ENCODE data around the gene CHADL. TPM values are rescaled to one million over a fixed set of nuclear protein-coding genes. Genes with fewer than 3 reads are reported as not detected.

The CHADL gene
- total and polyA plus RNA-seq, 4 donors: 1.00 to 4.2 (median 3.9) TPM

- 76 to 84% methylated on average over 7 of the region's 7 CpGs for WGBS, 2 donors
- peaks cover 24 to 75% (median 32%) of the 10 kb centered on the region in 4 donors for H3K36me3 ChIP-seq (ENCODE audit: control insufficient read depth in 4 of 4, insufficient read depth in 4 of 4, low read length in 4 of 4)
- ATAC-seq (ENCODE audit: insufficient read depth, low FRiP score): no peak
These were observed 13.5 kb upstream of the CHADL start for GRCh38 chr22:41254230-41254629.

GRCh38 chr22:41252365-41252764 is 11.6 kb upstream of the CHADL start:
- Histone ChIP-seq H3K27me3 (ENCODE audit: control insufficient read depth in 3 of 3, insufficient read depth in 3 of 3, low read length in 2 of 3) (no peaks in the 10 kb centered on the region), H3K27ac (ENCODE audit: low read depth in 1 of 2, low read length in 1 of 2) (no peak overlapping the region), H3K4me1 (ENCODE audit: control insufficient read depth in 5 of 5, insufficient read depth in 5 of 5, low read length in 5 of 5) (no peaks in the 10 kb centered on the region), H3K9me3 (ENCODE audit: control insufficient read depth in 4 of 4, insufficient read depth in 3 of 4, low read length in 3 of 4) (no peaks in the 10 kb centered on the region), H3K4me3 (no peak overlapping the region), H3K36me3 (ENCODE audit: control insufficient read depth in 4 of 4, insufficient read depth in 4 of 4, low read length in 4 of 4) (peaks cover 24 to 79% (median 37%) of the 10 kb centered on the region in 4 donors), H3K9ac (ENCODE audit: insufficient read depth in 1 of 2, low read length in 2 of 2) (no peak overlapping the region)
- WGBS, 2 donors: 93 to 96% methylated on average over 8 of the region's 8 CpGs
- ATAC-seq (ENCODE audit: insufficient read depth, low FRiP score) (no peak), DNase-seq (no peak)
- no peak for TF ChIP-seq CTCF (IDR thresholded peaks at IDR 0.05; ENCODE audit: control extremely low read depth, extremely low read depth)

More at GRCh38 chr22:41254230-41254629, 13.5 kb upstream of the CHADL start:
- Histone ChIP-seq H3K4me3 (no peak overlapping the region), H3K9ac (ENCODE audit: insufficient read depth in 1 of 2, low read length in 2 of 2) (no peak overlapping the region), H3K27me3 (ENCODE audit: control insufficient read depth in 3 of 3, insufficient read depth in 3 of 3, low read length in 2 of 3) (no peaks in the 10 kb centered on the region), H3K4me1 (ENCODE audit: control insufficient read depth in 5 of 5, insufficient read depth in 5 of 5, low read length in 5 of 5) (no peaks in the 10 kb centered on the region), H3K9me3 (ENCODE audit: control insufficient read depth in 4 of 4, insufficient read depth in 3 of 4, low read length in 3 of 4) (no peaks in the 10 kb centered on the region), H3K27ac (ENCODE audit: low read depth in 1 of 2, low read length in 1 of 2) (no peak overlapping the region)
- no peak for TF ChIP-seq CTCF (IDR thresholded peaks at IDR 0.05; ENCODE audit: control extremely low read depth, extremely low read depth)
- no peak for DNase-seq

DNA sequence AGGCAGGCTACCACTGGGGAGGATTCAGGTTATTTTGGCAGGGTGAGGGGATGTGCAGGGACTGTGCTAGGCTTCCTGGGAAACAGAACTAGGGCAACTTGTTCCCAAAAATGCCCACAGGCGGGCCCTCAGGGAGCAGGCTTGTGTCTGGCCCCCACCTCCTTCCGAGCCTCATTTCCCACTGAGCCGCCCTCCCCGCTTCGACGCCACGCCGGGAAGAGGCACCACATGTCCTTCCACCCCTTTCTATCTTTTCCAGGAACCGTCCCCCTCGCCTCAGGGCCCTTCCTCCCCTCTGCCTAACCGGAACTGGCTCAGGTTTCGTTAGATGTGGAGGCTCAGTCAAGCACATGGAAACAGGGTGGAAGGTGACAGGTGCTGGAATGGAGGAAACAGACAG is 9.4 kb upstream of the CHADL start:
- ATAC-seq (ENCODE audit: insufficient read depth, low FRiP score) (no peak), DNase-seq (no peak)
- Histone ChIP-seq H3K27ac (ENCODE audit: low read depth in 1 of 2, low read length in 1 of 2) (no peak overlapping the region), H3K9me3 (ENCODE audit: control insufficient read depth in 4 of 4, insufficient read depth in 3 of 4, low read length in 3 of 4) (no peaks in the 10 kb centered on the region), H3K4me3 (no peak overlapping the region), H3K9ac (ENCODE audit: insufficient read depth in 1 of 2, low read length in 2 of 2) (no peak overlapping the region), H3K36me3 (ENCODE audit: control insufficient read depth in 4 of 4, insufficient read depth in 4 of 4, low read length in 4 of 4) (peaks cover 22 to 77% (median 29%) of the 10 kb centered on the region in 4 donors), H3K27me3 (ENCODE audit: control insufficient read depth in 3 of 3, insufficient read depth in 3 of 3, low read length in 2 of 3) (no peaks in the 10 kb centered on the region), H3K4me1 (ENCODE audit: control insufficient read depth in 5 of 5, insufficient read depth in 5 of 5, low read length in 5 of 5) (no peaks in the 10 kb centered on the region)
- TF ChIP-seq CTCF (IDR thresholded peaks at IDR 0.05; ENCODE audit: control extremely low read depth, extremely low read depth): no peak
- WGBS, 2 donors: 96 to 97% methylated on average over 12 of the region's 12 CpGs

DNA sequence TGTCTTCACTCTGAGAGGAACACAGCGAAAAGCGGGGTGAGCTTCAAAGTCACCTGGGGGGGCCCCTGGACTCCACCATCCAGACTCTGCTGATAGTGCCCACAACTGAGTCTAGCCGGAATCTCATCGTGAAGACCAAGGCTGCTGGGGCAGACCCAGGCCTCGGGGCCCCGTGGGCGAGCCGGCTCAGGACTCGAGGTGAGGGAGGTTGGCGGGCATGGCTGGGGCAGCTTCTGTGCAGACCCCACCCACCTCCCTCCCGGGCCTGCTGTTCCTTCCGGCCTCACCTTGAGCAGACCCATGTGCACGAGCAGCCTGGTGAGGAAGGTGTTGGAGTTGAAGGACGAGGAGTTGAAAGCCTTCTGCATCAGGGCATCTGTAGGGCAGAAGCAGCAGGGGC is 8.7 kb upstream of the CHADL start:
- ATAC-seq (ENCODE audit: insufficient read depth, low FRiP score): no peak
- 95 to 97% methylated on average over 14 of the region's 14 CpGs for WGBS, 2 donors
- H3K4me3 ChIP-seq: no peak overlapping the region
- no peaks in the 10 kb centered on the region for H3K4me1 ChIP-seq (ENCODE audit: control insufficient read depth in 5 of 5, insufficient read depth in 5 of 5, low read length in 5 of 5)
- no peaks in the 10 kb centered on the region for H3K9me3 ChIP-seq (ENCODE audit: control insufficient read depth in 4 of 4, insufficient read depth in 3 of 4, low read length in 3 of 4)
- TF ChIP-seq CTCF (IDR thresholded peaks at IDR 0.05; ENCODE audit: control extremely low read depth, extremely low read depth): no peak
- no peak overlapping the region for H3K27ac ChIP-seq (ENCODE audit: low read depth in 1 of 2, low read length in 1 of 2)
- no peaks in the 10 kb centered on the region for H3K27me3 ChIP-seq (ENCODE audit: control insufficient read depth in 3 of 3, insufficient read depth in 3 of 3, low read length in 2 of 3)
- no peak for DNase-seq
- H3K9ac ChIP-seq (ENCODE audit: insufficient read depth in 1 of 2, low read length in 2 of 2): no peak overlapping the region
- H3K36me3 ChIP-seq (ENCODE audit: control insufficient read depth in 4 of 4, insufficient read depth in 4 of 4, low read length in 4 of 4): peaks cover 21 to 76% (median 29%) of the 10 kb centered on the region in 4 donors
